ENCODE results near the gene SMG1.

The SMG1 gene

DNA sequence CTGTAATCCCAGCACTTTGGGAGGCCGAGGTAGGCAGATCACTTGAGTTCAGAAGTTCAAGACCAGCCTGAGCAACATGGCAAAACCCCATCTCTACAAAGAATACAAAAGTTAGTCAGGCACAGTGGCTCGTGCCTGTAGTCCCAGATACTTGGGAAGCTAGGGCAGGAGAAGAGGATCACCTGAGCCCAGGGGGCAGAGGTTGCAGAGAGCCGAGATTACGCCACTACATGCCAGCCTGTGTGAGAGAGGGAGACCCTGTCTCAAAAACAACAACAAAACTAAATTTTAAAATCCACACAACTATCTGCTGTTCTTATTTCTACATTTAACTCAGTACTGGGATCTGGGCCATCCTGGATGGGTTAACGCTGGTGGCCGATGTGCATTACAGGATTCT, 83.6 kb downstream of the SMG1 start:
- no peak for FAIRE-seq

DNA sequence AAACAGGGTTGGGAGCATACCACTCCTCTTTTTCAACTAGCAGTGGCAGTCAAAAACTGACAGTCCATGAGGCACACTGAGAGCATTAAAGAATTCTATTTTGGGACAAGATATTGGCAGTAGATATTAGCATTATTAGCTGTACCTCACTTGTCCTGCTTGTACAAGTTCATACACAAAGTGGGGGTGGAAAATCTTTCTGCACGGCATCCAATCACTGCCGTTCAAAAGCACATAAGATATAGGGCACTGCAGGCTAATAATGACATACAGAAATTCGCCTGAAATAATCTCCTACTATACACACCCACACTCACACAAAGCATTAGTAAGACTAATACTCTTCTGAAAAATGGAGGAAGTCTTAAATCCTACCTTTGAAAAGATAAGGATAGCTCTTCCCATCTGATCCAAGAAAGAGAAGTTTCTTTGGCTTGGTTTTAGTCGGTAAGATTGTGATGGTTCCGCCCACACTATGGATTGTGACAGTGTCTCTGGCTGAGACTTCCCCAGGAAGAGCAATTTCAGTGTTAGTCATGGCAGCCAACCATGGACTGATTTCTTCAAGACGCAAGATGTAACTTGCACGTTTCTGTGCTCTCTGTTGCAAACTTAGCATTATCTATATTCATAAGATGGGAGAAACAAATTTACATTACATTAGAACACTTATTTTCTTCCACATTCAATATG, 84.2 kb downstream of the SMG1 start:
- FAIRE-seq: no peak

DNA sequence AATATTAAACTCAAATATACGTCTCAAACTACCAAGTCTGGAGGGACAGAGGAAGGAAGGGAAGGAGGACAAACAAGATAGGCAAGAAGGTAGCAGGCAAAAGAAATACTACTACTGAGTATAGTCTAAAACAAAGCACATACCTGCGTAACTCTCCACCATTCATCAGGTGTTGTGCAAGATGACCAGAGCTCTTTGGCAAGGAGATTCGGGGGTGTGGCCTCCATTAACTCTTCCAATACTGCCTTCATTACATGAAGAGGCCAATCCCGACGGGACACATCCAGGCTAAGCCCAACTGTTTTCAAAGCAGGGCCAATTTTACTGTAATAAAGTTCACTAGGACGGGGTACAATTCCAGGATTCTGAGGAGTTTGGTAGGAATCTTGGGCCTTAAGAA, 86.7 kb downstream of the SMG1 start:
- no peak for FAIRE-seq

DNA sequence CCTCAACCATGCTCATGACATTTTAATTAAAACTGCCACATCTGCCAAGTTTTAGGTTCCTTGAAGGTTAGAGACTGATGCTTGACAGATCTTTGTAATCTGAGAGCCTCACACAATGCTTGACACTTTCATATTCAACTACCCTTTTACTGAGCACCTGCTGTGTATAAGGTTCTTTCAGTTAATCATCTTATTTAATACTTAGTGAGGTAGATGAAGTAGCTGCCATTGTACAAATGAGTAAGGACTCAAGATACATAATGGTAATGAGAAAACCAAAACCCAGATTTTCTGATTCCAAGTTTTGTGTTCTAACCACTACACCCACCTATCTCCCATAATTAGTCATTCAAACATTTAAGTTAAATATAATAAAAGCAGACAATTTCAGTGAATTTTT, 89.5 kb downstream of the SMG1 start:
- FAIRE-seq: no peak

DNA sequence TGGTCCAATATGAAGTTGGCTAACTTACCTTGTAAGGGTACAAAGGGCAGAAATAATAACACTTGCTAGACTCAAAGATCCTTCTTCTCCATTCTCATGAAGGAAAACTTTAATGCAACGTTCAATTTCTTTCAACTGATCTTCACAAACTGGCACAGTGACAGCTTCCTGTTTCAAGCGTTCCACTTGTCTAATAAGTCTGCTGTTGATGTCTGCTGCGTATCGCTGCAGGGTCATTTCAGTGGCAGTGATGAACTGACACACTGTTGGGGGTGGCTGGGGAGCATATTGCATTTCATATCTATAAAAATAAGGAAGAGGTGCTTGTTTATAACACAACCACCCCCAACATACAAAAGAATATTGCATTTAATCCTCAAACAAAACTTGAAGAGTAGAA, 91.3 kb downstream of the SMG1 start:
- no peak for FAIRE-seq

DNA sequence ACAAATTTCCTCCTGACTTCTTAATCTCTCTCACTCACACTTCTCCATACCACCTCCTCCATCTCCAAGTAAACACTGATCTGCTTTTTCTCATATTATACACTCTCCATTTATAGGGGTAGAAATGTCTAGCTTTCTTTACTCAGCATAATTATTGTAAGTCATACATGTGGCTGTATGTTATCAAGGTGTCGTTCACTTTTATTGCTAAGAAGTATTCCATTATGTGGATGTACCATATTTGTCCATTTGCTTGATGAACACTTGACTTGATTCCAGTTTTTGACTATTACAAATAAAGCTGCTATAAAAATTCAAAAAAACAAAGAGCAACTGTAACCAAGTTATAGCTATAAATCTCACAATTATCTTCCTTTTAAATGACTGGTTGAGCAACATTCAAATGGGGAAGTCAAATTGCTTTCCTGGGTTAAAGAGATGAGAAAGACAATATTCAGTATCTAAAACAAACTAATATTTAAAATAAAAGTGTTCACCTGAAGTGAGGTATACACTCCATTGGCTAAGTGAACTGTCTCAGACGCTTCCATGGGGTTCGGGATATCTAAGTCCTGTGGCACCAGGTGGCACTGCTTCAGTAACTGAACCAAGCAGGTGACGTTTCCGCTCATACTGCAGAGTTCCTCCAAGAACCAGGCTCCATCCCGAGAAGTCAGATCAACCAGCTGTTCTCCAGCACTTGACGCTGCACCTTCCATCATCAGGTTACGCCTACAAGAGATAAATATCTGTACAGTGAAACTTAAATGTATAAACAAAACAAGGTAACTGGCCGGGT, 92.3 kb downstream of the SMG1 start:
- FAIRE-seq: no peak

DNA sequence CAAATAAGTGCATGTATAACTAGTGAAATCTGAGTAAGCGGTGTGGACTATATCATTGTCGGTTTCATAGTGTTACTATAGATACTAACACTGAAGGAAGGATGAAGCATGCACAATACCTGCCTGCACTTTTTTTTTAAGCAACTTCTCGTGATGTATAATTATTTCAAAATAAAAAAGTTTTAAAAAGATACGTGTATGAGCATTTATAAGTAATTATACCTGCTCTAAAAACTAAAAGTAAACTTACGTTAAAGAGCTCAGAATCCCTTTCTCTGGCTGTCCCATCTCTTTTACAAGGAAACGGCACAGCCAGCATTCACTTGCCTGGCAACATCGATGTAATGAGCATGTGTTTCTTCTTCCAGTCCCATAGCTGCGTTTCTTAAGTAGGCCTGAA, 93.6 kb downstream of the SMG1 start:
- FAIRE-seq: no peak

DNA sequence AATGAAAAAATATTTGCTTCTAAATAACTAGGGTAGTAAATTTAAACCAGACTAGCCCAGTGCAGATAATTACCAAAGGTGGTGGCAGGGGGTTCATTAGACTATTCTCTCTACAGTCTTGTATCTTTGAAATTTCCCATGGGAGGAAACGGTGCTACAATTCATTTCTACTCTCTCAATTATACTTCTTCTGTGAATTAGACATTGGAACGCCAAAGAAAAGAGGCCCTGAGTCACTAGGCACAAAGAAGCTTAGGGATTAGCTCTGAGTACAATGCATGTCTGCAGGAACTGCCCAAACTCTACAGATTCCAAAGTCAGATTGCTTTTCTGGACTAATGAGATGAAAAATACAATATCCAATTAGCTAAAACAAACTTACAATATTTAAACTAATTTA, 94.2 kb downstream of the SMG1 start:
- FAIRE-seq: no peak

DNA sequence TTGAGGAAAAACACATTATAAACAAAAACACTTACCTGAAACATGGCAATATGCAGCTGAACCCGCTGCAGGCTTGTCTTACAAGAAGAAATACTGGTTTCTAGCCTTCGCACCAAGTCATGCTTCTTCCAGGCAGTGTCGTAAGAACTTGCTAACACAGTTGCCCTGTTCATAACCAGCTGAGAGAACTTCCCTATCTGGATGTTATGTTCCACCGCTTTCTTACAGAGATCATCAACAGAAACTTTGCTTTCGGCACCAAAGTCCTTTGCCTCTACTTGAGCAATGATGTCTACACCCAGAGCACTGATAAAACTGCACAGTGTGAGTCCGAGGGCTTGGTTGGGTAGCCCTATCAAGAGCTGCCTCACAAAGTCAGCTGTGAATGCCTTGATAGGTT, 97.0 kb downstream of the SMG1 start:
- FAIRE-seq: no peak

DNA sequence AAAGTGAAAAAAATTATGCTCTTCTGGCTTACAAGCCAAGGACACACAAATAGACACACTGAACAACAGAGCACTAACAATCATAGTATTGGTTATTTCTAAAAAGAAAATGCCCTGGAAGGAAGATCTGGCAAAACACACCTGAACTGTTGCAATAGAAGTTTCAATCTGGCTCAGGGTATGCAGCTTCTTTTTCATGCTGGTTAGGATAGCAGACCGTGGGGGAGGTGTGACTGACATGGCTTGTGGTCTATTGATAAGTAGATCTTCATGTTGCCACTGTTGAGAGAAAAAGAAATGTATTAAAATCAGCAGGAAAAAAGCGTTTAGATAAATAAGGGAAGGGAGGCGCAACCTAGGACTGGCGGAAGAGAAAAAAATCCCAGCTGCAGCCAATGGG, 98.3 kb downstream of the SMG1 start:
- FAIRE-seq: no peak

DNA sequence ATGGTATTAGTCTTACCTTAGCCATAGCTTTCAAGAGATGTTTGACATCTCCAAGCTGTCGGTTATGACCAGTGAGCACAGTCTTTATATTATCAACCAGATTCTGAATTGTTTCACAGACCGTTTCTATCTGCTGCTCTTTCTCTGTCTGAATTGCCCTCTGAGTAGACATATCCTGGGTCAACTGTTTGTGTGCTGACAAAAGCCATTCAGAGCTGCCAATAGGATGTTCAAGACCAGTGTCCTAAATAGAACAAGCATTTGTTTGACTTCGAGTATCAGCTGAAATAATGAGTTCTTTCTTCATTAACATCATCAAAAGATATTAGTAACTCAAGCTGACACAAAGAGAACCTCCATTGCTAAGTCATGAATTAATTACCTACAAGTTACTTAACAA, 109.9 kb downstream of the SMG1 start:
- no peak for FAIRE-seq

DNA sequence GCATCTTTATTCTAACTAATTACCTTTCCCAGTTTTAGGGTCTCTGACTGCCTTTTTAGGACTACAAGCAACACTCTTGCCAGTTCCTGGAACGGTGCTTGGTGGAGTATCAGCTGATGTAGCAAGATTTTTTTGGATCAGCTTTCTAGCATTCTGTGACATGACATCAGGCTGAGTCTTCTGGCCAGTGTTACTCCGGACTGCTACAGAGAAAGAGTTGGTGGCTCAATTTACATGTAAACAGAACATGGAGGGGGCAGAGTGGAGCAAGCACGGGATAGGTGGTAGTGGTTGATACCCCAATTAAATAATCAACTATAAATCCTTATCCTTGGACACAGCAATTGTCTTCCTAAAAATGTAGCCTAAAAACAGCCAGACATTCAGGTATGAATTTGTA, 114.3 kb downstream of the SMG1 start:
- no peak for FAIRE-seq

DNA sequence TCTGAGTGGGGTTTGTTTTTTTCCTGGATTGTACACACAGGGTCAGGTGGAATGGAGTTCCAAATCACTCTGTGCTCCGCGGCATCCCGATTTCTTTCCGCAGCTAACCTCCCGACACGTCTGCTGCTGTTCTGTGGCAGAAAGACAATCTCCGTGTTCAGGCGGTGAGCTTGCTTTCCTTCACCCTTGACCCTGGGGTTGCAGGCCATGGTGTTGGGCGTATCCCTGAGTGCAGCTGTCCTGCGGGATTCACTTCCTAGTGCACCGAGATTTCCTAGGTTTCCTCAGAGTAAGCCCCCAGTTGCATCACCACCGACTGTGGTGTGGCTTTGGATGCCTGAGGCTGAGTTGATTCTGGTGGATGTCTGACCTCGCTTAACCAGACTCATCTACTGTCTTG, 117.0 kb downstream of the SMG1 start:
- no peak for FAIRE-seq

DNA sequence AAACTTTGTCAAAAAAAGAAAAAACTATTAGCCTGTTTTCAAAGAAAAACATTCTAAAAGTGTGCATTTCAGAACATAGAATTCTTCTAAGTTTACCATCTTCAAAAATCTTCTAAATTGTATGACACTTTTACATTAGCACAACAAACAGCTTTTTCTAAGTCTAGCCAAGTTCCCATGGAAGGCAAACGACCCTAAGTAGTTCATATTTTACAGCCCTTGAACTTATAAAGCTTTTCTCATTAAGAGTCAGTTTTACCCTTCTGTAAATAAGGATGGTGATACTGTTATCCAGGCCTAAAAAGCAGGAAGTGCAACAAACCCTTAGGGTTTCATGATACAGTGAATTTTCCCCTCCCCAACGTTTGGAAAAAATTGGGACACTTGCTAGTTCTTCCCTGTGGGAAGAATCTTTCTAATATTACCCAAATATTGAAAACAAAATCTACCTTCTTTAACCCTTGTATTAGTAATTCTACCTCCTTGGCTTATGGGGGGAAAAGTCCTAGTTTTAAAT, 120.9 kb downstream of the SMG1 start:
- FAIRE-seq: no peak

DNA sequence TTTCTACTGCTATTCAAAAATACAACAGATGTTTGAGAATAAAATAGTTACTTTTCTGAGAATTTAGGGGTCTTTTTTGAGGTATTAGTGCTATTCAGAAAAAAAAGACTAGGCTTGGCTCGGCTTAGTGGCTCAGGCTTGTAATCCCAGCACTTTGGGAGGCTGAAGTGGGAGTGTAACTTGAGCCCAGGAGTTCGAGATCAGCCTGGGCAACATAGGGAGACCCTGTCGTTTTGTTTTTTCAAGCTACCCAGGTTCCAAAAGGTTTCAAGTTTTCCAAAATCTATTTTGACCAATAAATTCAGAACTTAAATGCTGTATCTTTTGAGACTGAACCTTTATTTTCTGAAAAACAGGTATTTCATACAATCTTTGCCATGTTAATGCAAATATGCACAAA, 121.7 kb downstream of the SMG1 start:
- peak; percentile 46 for FAIRE-seq

DNA sequence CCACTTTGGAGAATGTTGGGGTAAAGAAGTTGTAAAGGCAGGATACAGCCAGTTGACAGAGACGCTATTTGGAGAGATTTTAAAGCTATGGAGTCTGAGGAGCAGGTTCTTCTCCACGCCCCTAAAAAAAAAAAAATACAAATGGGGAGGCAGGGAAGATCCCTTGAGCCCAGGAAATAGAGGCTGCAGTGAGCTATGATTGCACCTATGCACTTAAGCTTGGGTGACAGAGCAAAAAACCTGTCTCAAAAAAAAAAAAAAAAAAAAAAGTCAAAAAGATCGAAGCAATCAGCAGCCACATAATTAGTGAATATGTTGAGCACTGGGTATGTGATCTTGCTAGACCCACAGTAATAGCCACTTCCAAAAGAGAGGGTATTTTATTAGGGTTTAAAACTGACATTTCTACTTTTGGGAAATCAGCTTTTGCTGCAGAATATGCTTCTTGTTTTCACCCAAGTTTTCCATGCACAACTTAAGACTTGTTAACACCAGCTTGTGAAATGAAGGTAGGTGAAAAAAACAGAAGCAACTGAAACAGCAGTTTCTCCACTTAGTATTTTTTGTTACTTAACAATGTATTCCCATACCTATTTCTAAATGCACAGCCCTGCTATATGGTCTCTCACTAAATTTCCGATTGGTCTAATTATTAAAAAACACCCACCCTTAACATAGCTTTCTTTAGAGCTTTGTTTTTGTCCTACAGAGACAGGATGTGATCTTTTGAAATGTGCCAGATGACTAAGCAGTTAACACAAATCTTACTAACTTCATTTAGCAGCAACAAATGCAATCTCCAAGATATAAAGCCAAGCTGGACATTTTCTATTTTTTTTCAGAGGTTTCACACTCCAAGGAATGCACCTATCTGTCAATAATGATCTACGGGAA, 122.4 kb downstream of the SMG1 start:
- FAIRE-seq: peak; percentile 68

DNA sequence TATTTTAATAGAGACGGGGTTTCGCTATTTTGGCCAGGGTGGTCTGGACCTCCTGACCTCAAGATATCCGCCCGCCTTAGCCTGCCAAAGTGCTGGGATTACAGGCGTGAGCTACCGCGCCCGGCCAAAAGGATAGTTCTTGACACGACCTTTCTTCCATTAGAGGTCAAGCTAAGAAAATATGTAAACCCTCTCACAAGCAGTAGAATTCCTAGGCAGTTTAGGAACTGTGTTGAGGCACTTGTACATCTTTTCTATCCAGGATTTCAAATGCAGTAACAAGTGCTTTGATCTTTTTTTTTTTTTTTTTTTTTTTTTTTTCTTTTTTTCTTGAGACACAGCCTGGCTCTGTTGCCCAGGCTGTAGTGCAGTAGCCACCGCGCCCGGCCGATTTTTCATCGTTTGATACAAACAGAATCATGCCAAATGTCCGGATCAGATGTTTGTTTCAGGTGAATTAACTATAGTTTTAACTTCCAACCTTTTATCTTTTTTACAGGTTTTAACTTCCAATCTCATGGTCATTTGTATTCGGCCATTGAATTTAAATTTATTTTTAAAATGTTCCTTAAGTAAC, 123.4 kb downstream of the SMG1 start:
- FAIRE-seq: no peak

DNA sequence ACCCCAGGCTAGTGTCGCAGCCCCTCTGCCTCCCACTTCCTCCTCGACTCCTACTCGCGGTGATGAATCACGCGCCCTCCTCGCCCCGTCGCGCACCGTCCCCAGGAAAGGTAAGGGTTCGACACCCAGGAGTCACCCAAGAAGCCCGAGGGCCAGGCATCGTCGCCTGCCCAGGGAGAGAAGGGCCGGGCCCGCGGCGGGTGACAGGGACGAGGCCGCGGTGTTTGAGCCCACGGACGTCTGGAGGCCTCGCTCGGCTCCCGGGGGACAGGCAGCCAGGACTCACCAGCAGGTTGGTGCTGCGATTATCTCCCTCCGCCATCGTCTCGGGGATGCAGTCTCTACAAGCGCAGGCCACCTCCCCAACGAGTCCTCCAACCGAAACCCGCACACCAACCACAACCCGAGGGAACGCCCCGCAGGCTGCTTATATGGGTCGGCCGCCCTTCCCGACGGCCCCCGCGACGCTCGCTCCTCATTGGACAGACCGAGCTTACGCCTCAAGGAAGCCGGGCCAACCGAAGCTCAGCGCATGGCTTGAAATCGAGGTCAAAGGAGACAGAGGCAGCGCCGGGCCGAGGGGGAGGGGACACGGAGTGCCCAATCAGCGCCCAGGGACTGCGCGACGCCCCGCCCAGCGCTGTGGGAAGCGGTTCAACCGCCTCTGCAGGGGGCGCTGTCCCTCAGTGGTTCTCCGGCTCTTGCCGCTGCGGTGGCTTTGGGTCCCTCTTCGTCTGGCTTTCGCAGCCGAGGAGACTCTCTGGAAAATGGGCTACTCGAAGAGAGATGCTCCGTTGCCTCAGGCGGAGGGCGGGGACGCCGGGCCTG, 124.8 kb downstream of the SMG1 start, which contains the start of gene ARL6IP1:
Gene ARL6IP1 (minus strand): TSS at position 405 of the 828 bp plus-strand sequence. CDS start 83 bp downstream, at position 322.
- peak; percentile 99 for FAIRE-seq

DNA sequence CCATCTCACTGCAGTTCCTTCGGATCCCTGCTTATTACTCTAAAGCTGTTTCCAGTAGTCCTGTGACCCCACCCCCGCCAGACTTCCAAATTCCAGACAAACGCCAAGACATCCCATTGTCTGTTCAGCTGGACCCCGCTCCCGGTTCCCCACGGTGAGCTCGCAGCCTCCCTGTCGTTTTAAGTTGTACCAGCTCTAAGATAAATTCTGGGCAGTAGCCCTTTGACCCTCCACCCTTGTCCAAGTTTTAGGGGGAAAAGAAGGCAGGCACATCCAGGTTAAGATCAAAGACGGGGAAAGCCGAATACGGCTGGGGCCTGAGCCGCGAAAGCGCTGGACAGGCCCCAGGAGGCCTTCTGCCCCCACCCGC, 125.4 kb downstream of the SMG1 start:
- FAIRE-seq: no peak

DNA sequence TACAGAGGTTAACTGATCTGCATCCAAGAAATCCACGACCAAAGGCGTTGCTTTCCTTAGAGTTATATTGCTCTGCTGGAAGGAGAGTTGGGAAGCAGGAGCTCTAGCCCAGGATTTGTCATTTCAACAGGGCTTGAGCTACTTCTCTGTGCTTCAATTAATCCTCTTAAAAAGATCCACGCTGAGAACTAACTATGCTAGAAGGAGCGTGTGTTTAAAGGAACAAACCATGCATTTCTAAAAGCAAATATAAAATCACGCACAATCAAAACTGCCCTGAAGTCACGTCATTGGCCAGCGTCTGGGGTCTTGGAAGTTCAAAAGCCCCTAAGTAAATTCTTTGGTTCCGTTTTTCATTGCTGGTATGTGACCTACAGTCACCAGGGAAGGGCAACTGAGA, 125.9 kb downstream of the SMG1 start:
- no peak for FAIRE-seq

DNA sequence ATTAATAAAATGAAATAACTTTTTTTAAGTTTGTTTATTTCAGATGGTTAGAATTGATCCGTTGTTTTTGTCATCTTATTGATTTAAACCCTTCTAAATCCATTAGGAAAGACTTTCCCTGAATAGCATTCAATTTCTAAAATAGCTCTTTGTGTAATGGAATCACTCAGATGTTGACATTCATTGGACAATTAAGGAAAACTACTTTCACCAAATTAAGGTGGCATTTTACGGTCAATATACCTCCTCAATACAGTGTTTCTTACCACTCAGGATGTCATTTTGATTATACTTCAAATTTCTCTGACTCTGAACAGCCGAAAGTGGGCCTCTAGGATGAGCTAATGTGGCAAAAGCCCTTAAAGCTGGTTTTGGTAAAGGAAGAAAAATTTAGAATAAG, 126.7 kb downstream of the SMG1 start:
- no peak for FAIRE-seq

DNA sequence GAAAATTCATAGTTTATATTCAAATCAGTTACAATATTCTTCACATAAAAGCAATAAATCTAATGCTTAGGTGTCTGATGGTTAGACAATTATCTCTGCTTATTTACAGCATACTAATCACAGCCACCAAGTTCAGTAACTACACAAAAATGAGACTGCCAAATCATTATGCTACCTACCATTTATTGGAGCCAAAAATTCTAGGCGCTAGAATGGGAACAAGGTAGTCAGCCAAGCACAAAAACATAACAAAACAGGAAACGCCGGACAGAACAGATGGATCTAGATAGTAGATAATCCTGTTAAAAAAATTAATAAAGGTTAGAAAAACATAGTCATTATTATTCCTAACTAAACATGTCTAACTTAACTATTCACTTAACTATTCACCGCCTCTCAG, 128.5 kb downstream of the SMG1 start:
- no peak for FAIRE-seq
